ENCODE measurements around the gene ARPC1B. TPM values are rescaled to one million over a fixed set of nuclear protein-coding genes. Genes with fewer than 3 reads are reported as not detected.
A peak's percentile ranks its signal among the peaks of the same experiment; 100 is the strongest.

ARPC1B gene
- total RNA-seq, 2 experiments from 2014 or later = 334 to 345 TPM

DNA sequence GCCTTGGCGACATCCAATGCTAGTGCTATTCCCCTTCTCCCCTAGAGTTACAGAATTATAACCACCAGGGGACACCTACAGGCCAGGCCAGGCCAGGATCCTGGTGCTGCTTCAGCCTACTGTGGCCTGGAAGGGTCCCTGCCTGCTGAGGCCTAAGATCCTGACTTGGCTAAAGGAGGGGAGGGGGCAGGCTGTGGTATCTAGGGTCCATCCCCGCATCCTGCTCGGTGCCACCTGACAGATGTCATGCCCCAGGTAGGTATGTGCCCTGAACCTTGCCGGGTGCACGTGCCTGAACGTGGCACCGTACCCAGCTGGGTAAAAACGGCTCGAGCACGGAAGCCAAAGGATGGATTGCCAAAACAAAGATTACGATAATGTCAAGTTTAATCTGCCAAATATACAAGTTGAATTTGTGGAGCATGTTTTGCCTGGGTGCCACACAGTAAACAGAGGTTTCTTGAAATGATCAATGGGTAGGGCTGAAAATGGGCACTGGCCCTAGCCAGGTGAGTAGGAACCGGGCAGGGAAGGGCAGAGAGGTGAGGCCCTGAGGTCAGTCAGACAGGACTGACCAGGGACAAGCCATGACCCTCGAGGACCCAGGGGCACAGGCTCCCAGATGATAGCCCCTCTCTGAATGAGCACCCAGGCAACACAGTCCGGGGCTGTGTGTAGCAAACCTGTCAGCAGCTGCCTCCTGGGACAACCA lies 21.2 kb downstream of the ARPC1B start:
- no peak overlapping the region for H3K4me3 Mint-ChIP-seq
- peak overlapping the region; percentile 63 for H3K27ac Mint-ChIP-seq
- H3K36me3 Mint-ChIP-seq (ENCODE audit: low read depth) = peaks cover 51% of the 10 kb centered on the region
- no peak for DNase-seq
- intact Hi-C loops (cut with micrococcal nuclease) = no loop called here
- peaks cover 24% of the 10 kb centered on the region for H3K4me1 Mint-ChIP-seq (ENCODE audit: low read depth)
- CTCF ChIA-PET = no interaction called here
- no peaks in the 10 kb centered on the region for H3K27me3 Mint-ChIP-seq (ENCODE audit: low read depth)
- H3K9me3 Mint-ChIP-seq = no peaks in the 10 kb centered on the region

- intact Hi-C loops (cut with micrococcal nuclease) = no loop called here
- CTCF ChIA-PET = no interaction called here
- peaks cover 52% of the 10 kb centered on the region for H3K36me3 Mint-ChIP-seq (ENCODE audit: low read depth)
These were observed 22.1 kb downstream of the ARPC1B start for GRCh38 chr7:99396418-99397296.

DNA sequence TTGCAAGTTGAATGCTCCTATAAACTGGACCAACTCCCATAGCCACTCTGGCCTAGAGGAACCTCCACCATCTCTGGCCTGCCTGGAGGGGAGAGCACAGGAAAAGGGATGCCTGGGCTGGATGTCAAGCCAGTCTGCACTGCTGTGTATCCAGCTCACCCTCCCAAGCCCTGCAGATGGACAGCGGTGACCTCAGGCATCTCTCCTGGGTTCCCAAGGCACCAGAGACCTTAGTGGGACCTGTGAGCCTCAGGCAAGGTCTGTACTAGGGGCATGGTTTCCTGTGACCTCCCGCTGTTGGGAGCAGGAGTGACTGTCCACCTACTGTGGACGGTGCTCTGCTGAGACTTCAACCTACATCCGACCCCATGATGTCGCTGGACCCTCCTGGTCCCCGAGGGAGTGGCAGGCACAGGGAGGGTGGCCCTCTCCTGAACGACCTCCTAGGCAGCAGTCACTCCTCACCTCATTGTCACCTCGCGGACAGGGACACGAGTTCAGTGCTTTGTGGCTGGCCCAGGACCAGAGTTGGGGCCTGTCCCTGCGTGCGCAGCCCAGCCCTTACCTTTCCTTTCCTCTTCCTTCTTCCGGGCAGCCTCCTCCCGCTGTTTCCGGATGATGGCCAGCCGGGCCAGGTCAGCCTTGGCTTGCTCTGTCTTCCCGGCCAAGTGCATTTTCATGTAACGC lies 22.9 kb downstream of the ARPC1B start:
- DNase-seq = no peak
- intact Hi-C loops (cut with micrococcal nuclease) = no loop called here
- Mint-ChIP-seq H3K27me3 (ENCODE audit: low read depth) (no peaks in the 10 kb centered on the region), H3K27ac (peak overlapping the region; percentile 55), H3K9me3 (no peaks in the 10 kb centered on the region), H3K4me1 (ENCODE audit: low read depth) (peaks cover 18% of the 10 kb centered on the region), H3K36me3 (ENCODE audit: low read depth) (peaks cover 48% of the 10 kb centered on the region), H3K4me3 (no peak overlapping the region)
- CTCF ChIA-PET = no interaction called here

More at GRCh38 chr7:99396418-99397296, 22.1 kb downstream of the ARPC1B start:
- Mint-ChIP-seq H3K9me3 (no peaks in the 10 kb centered on the region), H3K27ac (peak overlapping the region; percentile 55), H3K4me3 (no peak overlapping the region), H3K27me3 (ENCODE audit: low read depth) (no peaks in the 10 kb centered on the region), H3K4me1 (ENCODE audit: low read depth) (peaks cover 22% of the 10 kb centered on the region)
- DNase-seq = no peak

DNA sequence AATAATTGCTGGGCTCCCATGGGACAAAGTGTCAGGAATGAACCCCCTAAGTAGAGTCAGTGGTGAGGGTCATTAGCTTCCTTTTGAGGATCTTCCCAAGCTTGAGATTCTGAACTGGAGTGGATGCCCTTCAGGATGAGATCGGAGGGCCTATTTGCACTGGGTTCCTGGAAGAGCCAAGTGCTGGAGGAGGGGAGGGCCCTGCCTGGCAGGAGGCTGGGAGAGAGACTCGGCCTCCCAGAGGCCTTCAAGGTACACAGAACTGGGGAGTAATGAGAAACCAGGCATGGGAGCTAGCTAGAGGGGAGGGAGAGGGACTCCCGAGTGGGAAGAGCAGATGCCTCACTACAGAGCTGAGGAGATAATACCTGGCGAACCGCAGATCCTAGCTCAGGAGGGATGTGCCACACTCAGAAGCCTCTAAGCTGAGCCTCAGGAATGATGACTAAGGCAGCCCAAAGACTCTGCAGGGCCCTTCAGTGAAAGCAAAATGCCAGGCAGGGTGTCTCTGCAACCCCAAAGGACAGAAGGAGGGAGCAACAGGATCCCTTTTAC lies 24.4 kb downstream of the ARPC1B start:
- Mint-ChIP-seq H3K27me3 (ENCODE audit: low read depth) (no peaks in the 10 kb centered on the region), H3K9me3 (no peaks in the 10 kb centered on the region), H3K4me3 (no peak overlapping the region), H3K36me3 (ENCODE audit: low read depth) (peaks cover 45% of the 10 kb centered on the region), H3K27ac (peak overlapping the region; percentile 59), H3K4me1 (ENCODE audit: low read depth) (peaks cover 11% of the 10 kb centered on the region)
- DNase-seq = no peak
- intact Hi-C loops (cut with micrococcal nuclease) = no loop called here
- CTCF ChIA-PET = no interaction called here

DNA sequence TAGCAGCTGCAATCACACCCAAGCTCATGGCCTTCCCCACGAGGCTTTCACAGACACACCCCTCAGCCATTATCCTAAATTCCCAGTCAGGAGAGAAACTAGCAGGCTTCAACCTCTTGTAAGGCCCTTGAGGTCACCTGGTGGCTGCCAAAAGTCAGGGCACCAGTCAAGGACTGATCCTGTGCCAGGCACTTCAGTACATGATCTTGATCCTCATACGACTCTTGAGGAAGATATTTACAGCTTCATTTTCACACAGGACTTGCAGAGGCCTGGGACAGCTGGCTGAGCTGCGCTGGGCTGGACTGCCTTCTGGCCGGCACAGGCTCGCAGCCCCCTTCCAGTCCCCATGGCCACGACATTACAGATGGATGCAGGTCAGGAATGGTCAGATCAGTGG lies 25.1 kb downstream of the ARPC1B start:
- no peak overlapping the region for H3K4me3 Mint-ChIP-seq
- peaks cover 13% of the 10 kb centered on the region for H3K4me1 Mint-ChIP-seq (ENCODE audit: low read depth)
- no peaks in the 10 kb centered on the region for H3K27me3 Mint-ChIP-seq (ENCODE audit: low read depth)
- peak overlapping the region; percentile 28 for H3K27ac Mint-ChIP-seq
- intact Hi-C loops (cut with micrococcal nuclease) = no loop called here
- DNase-seq = no peak
- peaks cover 48% of the 10 kb centered on the region for H3K36me3 Mint-ChIP-seq (ENCODE audit: low read depth)
- no peaks in the 10 kb centered on the region for H3K9me3 Mint-ChIP-seq
- CTCF ChIA-PET = no interaction called here

DNA sequence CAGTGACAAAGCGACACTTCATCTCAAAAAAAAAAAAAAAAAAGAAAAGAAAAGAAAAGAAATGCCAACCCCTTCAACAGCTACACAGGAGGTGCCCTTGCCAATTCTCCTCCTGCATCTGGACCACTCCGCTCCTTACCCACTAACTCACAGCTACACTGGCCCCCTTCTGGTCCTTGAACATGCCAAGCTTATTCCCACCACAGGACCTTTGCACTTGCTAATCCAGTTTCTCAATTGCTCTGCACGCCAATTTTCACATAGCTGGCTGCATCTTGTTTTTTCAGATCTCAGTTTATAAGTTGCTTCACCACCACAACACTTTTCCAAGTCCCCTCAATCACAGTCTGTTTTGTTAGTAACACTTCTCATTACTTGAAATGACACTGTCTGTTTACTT lies 28.3 kb downstream of the ARPC1B start:
- Mint-ChIP-seq H3K4me1 (ENCODE audit: low read depth) (peaks cover 36% of the 10 kb centered on the region), H3K36me3 (ENCODE audit: low read depth) (peaks cover 40% of the 10 kb centered on the region), H3K4me3 (no peak overlapping the region), H3K27ac (peak overlapping the region; percentile 53), H3K27me3 (ENCODE audit: low read depth) (no peaks in the 10 kb centered on the region), H3K9me3 (no peaks in the 10 kb centered on the region)
- DNase-seq = no peak
- CTCF ChIA-PET = interaction anchor here (1.0 kb wide), 1 partner anchor 16 kb away, joined by 4 read pairs; no protein-coding TSS in a partner anchor
- intact Hi-C loops (cut with micrococcal nuclease) = no loop called here

- Mint-ChIP-seq H3K27me3 (ENCODE audit: low read depth) (no peaks in the 10 kb centered on the region), H3K4me1 (ENCODE audit: low read depth) (peaks cover 33% of the 10 kb centered on the region), H3K4me3 (no peak overlapping the region), H3K9me3 (no peaks in the 10 kb centered on the region), H3K27ac (peak overlapping the region; percentile 52), H3K36me3 (ENCODE audit: low read depth) (peaks cover 33% of the 10 kb centered on the region)
- intact Hi-C loops (cut with micrococcal nuclease) = no loop called here
- CTCF ChIA-PET = no interaction called here
- no peak for DNase-seq
These were observed 29.2 kb downstream of the ARPC1B start for GRCh38 chr7:99403764-99404163.

DNA sequence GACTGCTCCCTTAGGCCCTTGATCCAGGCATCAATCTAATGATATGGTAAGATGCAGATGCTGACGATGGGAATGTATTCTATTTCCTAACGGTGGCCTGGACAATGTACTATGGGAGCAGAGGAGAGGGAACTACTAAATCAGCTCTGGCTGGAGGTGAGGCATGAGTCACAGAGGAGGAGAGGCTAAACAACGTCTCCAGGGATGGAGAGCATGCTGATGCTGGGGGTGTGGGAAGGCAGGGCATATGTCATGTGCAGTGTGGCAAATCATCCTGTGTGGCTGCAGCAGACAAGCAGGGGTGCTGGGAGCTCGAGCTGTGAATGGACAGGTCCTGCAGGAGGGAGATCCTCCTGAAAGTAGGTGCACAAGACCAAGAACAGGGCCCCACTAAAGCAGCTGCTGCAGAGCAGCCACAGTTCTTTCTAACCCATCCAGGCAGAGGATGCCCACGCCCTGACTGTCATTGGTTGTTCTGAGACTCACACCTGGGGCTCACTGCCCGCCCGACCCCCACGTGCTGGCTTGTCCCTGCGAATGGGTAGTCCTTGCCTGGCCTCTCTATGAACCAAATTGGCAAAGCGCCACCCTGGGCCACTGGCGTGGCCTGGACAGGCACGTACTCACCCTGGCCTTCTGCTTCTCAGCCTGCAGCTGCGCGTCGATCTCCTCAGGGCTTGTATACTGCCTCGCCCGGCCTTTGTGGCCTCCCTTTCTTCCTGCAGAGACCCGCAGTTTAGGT lies 29.9 kb downstream of the ARPC1B start:
- CTCF ChIA-PET = no interaction called here
- Mint-ChIP-seq H3K4me3 (no peak overlapping the region), H3K27me3 (ENCODE audit: low read depth) (no peaks in the 10 kb centered on the region), H3K9me3 (no peaks in the 10 kb centered on the region), H3K4me1 (ENCODE audit: low read depth) (peaks cover 33% of the 10 kb centered on the region), H3K27ac (peak overlapping the region; percentile 52), H3K36me3 (ENCODE audit: low read depth) (peaks cover 33% of the 10 kb centered on the region)
- intact Hi-C loops (cut with micrococcal nuclease) = no loop called here
- no peak for DNase-seq

DNA sequence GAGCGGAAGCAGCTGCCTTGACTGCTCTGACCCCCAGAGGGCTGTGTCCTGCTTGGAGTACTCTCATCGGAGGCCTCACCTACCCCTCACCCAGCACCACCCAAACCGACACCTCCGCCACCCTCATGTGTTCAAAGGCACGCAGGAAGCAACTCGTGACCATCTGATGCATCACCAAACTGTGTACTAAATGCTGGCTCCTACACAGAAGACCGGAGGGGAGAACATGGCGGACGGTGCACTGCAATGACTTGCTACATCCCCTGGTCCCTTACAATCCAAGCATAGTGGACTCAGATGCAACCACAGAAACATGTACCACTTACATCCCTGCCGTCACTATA lies 30.4 kb downstream of the ARPC1B start:
- no peaks in the 10 kb centered on the region for H3K9me3 Mint-ChIP-seq
- CTCF ChIA-PET = no interaction called here
- no peak overlapping the region for H3K4me3 Mint-ChIP-seq
- DNase-seq = no peak
- peaks cover 37% of the 10 kb centered on the region for H3K4me1 Mint-ChIP-seq (ENCODE audit: low read depth)
- H3K36me3 Mint-ChIP-seq (ENCODE audit: low read depth) = peaks cover 34% of the 10 kb centered on the region
- no peaks in the 10 kb centered on the region for H3K27me3 Mint-ChIP-seq (ENCODE audit: low read depth)
- intact Hi-C loops (cut with micrococcal nuclease) = loop anchor here (5.0 kb wide), 2 partner anchors 152 to 722 kb away; partner anchors contain the start of genes MBLAC1 and ZNF655
- no peak overlapping the region for H3K27ac Mint-ChIP-seq

GRCh38 chr7:99406557-99406956 lies 32.0 kb downstream of the ARPC1B start:
- H3K27ac Mint-ChIP-seq = peak overlapping the region; percentile 92
- CTCF ChIA-PET = interaction anchor here (0.6 to 1.2 kb wide), 4 partner anchors 26 to 64 kb away, joined by 3 to 4 read pairs (median 4); no protein-coding TSS in a partner anchor
- DNase-seq = no peak
- peaks cover 49% of the 10 kb centered on the region for H3K4me1 Mint-ChIP-seq (ENCODE audit: low read depth)
- H3K4me3 Mint-ChIP-seq = peak overlapping the region; percentile 89
- no peaks in the 10 kb centered on the region for H3K27me3 Mint-ChIP-seq (ENCODE audit: low read depth)
- H3K36me3 Mint-ChIP-seq (ENCODE audit: low read depth) = peaks cover 33% of the 10 kb centered on the region
- intact Hi-C loops (cut with micrococcal nuclease) = loop anchor here (5.0 kb wide), 2 partner anchors 151 to 721 kb away; partner anchors contain the start of genes MBLAC1 and ZNF655
- H3K9me3 Mint-ChIP-seq = no peaks in the 10 kb centered on the region

- intact Hi-C loops (cut with micrococcal nuclease) = loop anchor here (1.0 to 5.0 kb wide), 13 partner anchors 15 to 1021 kb away; partner anchors contain the start of genes CPSF4, MBLAC1, MEPCE and PTCD1
- peaks cover 35% of the 10 kb centered on the region for H3K36me3 Mint-ChIP-seq (ENCODE audit: low read depth)
These were observed 33.4 kb downstream of the ARPC1B start for GRCh38 chr7:99407872-99408378.

More at GRCh38 chr7:99407872-99408378, 33.4 kb downstream of the ARPC1B start:
- Mint-ChIP-seq H3K27ac (peak overlapping the region; percentile 92), H3K9me3 (no peaks in the 10 kb centered on the region), H3K4me3 (peak overlapping the region; percentile 89), H3K4me1 (ENCODE audit: low read depth) (peaks cover 48% of the 10 kb centered on the region), H3K27me3 (ENCODE audit: low read depth) (no peaks in the 10 kb centered on the region)
- CTCF ChIA-PET = no interaction called here
- DNase-seq = peak; percentile 49
